ENCODE results near the gene SIGMAR1.
"Not testable (repeated sequence)": the region's sequence is repeated elsewhere in the genome, so short reads cannot be mapped to it uniquely, and the experiment has no call there.

- not testable (repeated sequence) for TF ChIP-seq CTCF (conservative IDR thresholded peaks at IDR 0.05; ENCODE audit: low read length); EZH2phosphoT487 (IDR thresholded peaks at IDR 0.05; ENCODE audit: borderline replicate concordance)
These were observed 1.7 kb upstream of the SIGMAR1 start for GRCh38 chr9:34639322-34639721.

Data from Loucy (cell line).